Trophoblast cell (in vitro differentiated cells and primary cell): ENCODE results near the gene MRAS.

Experiments
- DNase-seq, 2 donors: peaks; one replicate each; pipeline ENCODE4 v3.0.0-alpha.2; 2016
- H2AFZ ChIP-seq: 2 replicates; pipeline ENCODE4 v1.6.1; 2013; ENCODE audit warnings: low read length, moderate library complexity, mild to moderate bottlenecking; ENCODE audit not compliant: insufficient read depth, poor library complexity
- H2AK5ac ChIP-seq: 2 replicates; pipeline ENCODE4 v1.6.1; 2013; ENCODE audit warnings: mild to moderate bottlenecking, low read length
- H2BK120ac ChIP-seq: 2 replicates; pipeline ENCODE4 v1.6.1; 2013; ENCODE audit warnings: low read length, mild to moderate bottlenecking, moderate library complexity; ENCODE audit not compliant: insufficient read depth, poor library complexity
- H2BK12ac ChIP-seq: 2 replicates; pipeline ENCODE4 v1.6.1; 2013; ENCODE audit warnings: mild to moderate bottlenecking, low read length, moderate library complexity
- H2BK5ac ChIP-seq: 2 replicates; pipeline ENCODE4 v1.6.1; 2013; ENCODE audit warnings: low read length, low read depth, moderate library complexity, mild to moderate bottlenecking; ENCODE audit not compliant: poor library complexity
- H3K14ac ChIP-seq: 2 replicates; pipeline ENCODE4 v1.6.1; 2013; ENCODE audit warnings: mild to moderate bottlenecking, low read length
- H3K18ac ChIP-seq: 2 replicates; pipeline ENCODE4 v1.6.1; 2013; ENCODE audit warnings: mild to moderate bottlenecking, low read length
- H3K23ac ChIP-seq: 2 replicates; pipeline ENCODE4 v1.6.1; 2013; ENCODE audit warnings: low read length
- H3K27ac ChIP-seq: 2 replicates; pipeline ENCODE4 v1.5.1; 2013; ENCODE audit warnings: low read depth, mild to moderate bottlenecking, inconsistent platforms, low read length, moderate library complexity
- H3K27me3 ChIP-seq: 2 replicates; pipeline ENCODE4 v1.6.1; 2013; ENCODE audit warnings: inconsistent platforms, mild to moderate bottlenecking, low read length, moderate library complexity; ENCODE audit not compliant: insufficient read depth
- H3K36me3 ChIP-seq, 2 experiments: 1 replicate in 1 of 2; 2 replicates in 1 of 2; pipeline ENCODE4 v1.6.1; 2013; ENCODE audit warnings: low read length in 2 of 2, mild to moderate bottlenecking in 2 of 2, moderate library complexity in 1 of 2; ENCODE audit not compliant: insufficient read depth in 2 of 2, control insufficient read depth in 1 of 2
- H3K4ac ChIP-seq: 2 replicates; pipeline ENCODE4 v1.6.1; 2013; ENCODE audit warnings: low read depth, mild to moderate bottlenecking, low read length, moderate library complexity
- H3K4me1 ChIP-seq, 2 experiments: 1 replicate in 1 of 2; 2 replicates in 1 of 2; pipeline ENCODE4 v1.6.1; 2013; ENCODE audit warnings: low read length in 2 of 2, mild to moderate bottlenecking in 2 of 2, moderate library complexity in 1 of 2; ENCODE audit not compliant: insufficient read depth in 2 of 2, control insufficient read depth in 1 of 2
- H3K4me2 ChIP-seq: 2 replicates; pipeline ENCODE4 v1.6.1; 2013; ENCODE audit warnings: inconsistent platforms, mild to moderate bottlenecking, low read length, moderate library complexity
- H3K4me3 ChIP-seq: 2 replicates; pipeline ENCODE4 v1.5.1; 2013; ENCODE audit warnings: mild to moderate bottlenecking, low read depth, low read length, inconsistent platforms
- H3K79me1 ChIP-seq: one replicate; pipeline ENCODE4 v1.6.1; 2013; ENCODE audit warnings: low read length
- H3K79me2 ChIP-seq: 2 replicates; pipeline ENCODE4 v1.6.1; 2013; ENCODE audit warnings: low read length, mild to moderate bottlenecking; ENCODE audit not compliant: control insufficient read depth, insufficient read depth, poor library complexity
- H3K9ac ChIP-seq: 2 replicates; pipeline ENCODE4 v1.6.1; 2013; ENCODE audit warnings: mild to moderate bottlenecking, low read length
- H3K9me3 ChIP-seq: 2 replicates; pipeline ENCODE4 v1.6.1; 2013; ENCODE audit warnings: low read depth, mild to moderate bottlenecking, control low read depth, inconsistent platforms, low read length; ENCODE audit not compliant: insufficient read depth
- H4K12ac ChIP-seq: 2 replicates; pipeline ENCODE4 v1.6.1; 2013; ENCODE audit warnings: low read depth, mild to moderate bottlenecking, low read length, moderate library complexity
- H4K8ac ChIP-seq: 2 replicates; pipeline ENCODE4 v1.6.1; 2013; ENCODE audit warnings: low read depth, mild to moderate bottlenecking, low read length, moderate library complexity
- H4K91ac ChIP-seq: one replicate; pipeline ENCODE4 v1.6.1; 2013; ENCODE audit warnings: low read depth, mild to moderate bottlenecking, low read length, moderate library complexity
- WGBS: extraction: QIAGEN DNeasy Blood & Tissue Kit; methylation state at CpG from one replicate; pipeline ENCODE4 v1.1.7; 2013; ENCODE audit warnings: missing lambda C conversion rate; ENCODE audit not compliant: insufficient read length, insufficient coverage; ENCODE audit errors: extremely low coverage; 5-methylcytosine and 5-hydroxymethylcytosine counted together

Gene MRAS

DNA sequence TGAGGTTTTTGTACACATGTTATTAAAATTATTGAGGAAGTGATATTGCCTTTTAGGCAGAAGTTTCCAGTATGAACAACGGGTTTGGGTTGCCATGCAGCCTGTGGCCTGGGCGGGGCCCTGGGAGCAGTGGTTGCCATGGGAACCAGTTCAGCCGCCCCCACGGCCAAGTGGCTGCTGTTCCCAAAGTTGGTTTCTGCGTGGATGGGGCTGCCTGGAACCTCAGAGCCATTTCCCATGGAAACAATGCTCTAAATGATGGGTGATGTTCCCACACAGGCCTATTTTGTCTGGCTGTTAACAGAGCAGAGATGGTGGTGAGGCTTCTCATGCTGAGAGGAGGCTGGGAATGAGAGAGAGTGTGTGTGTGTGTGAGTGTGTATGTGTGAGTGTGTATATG, 19.5 kb downstream of the MRAS start:
- no peaks in the 10 kb centered on the region for H3K27me3 ChIP-seq
- H3K4me2 ChIP-seq: no peak overlapping the region
- WGBS: no CpG with 5 or more reads among the region's 5 CpGs
- H2BK12ac ChIP-seq: no peak overlapping the region
- H2BK5ac ChIP-seq: no peak overlapping the region
- peaks cover 0 to 2% of the 10 kb centered on the region in 2 experiments for H3K4me1 ChIP-seq
- no peak overlapping the region for H3K9ac ChIP-seq
- H3K4ac ChIP-seq: no peak overlapping the region
- H3K18ac ChIP-seq: no peak overlapping the region
- H3K23ac ChIP-seq: no peak overlapping the region
- no peak overlapping the region for H2AK5ac ChIP-seq
- no peak overlapping the region for H3K27ac ChIP-seq
- no peak overlapping the region for H3K14ac ChIP-seq
- no peak overlapping the region for H2BK120ac ChIP-seq
- no peak overlapping the region for H4K8ac ChIP-seq
- H3K4me3 ChIP-seq: no peak overlapping the region
- H3K79me2 ChIP-seq: no peaks in the 10 kb centered on the region
- H3K9me3 ChIP-seq: no peaks in the 10 kb centered on the region
- peak in 1 of 2 donors; percentile 21 for DNase-seq
- no peaks in the 10 kb centered on the region for H3K79me1 ChIP-seq
- no peaks in the 10 kb centered on the region for H3K36me3 ChIP-seq
- H4K91ac ChIP-seq: no peak overlapping the region
- no peak overlapping the region for H4K12ac ChIP-seq
- no peak overlapping the region for H2AFZ ChIP-seq

DNA sequence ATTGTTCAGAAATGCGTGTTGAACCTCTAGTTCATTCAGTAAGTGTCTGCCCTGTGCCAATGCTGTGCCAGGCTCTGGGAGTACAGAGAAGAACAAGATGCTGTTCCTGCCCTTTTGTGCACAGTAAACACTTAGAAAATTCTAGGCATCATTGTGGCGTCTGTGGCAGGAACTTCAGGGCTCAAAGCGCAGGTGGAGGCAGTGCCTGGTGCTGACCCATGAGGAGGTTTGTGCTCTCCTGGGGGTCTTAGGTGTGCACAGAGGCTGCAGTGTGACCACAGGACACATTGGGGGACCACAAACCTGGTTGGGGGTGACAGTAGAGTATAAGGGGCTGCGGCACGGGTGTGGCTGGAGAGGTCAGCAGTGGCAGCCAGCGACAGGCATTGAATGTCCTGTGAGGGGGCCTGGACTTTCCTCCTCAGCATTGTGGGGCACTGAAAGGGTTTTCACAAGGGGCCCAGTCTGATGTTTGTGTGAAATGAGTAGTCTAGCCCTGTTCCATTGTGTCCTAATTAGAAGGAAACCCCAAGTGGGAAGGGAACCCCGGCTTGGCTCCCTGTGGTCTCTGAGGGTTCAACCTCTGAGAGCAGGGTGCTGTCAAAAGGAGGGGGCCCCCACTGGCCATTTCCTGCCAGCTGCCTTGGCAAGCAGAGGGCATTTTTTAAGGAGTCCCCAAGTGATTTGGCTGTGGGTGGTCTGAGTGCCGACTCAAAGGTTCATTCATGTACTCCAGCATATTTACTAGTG, 20.9 kb downstream of the MRAS start:
- no CpG with 5 or more reads among the region's 8 CpGs for WGBS
- H4K12ac ChIP-seq: no peak overlapping the region
- no peaks in the 10 kb centered on the region for H3K27me3 ChIP-seq
- H3K9ac ChIP-seq: no peak overlapping the region
- no peaks in the 10 kb centered on the region for H3K9me3 ChIP-seq
- H4K8ac ChIP-seq: no peak overlapping the region
- no peak for DNase-seq
- H2AFZ ChIP-seq: no peak overlapping the region
- no peak overlapping the region for H4K91ac ChIP-seq
- H2BK120ac ChIP-seq: no peak overlapping the region
- no peak overlapping the region for H2BK12ac ChIP-seq
- H3K14ac ChIP-seq: no peak overlapping the region
- no peak overlapping the region for H3K4ac ChIP-seq
- no peaks in the 10 kb centered on the region for H3K79me2 ChIP-seq
- H3K27ac ChIP-seq: no peak overlapping the region
- no peak overlapping the region for H2BK5ac ChIP-seq
- no peak overlapping the region for H3K18ac ChIP-seq
- H3K4me3 ChIP-seq: no peak overlapping the region
- no peaks in the 10 kb centered on the region for H3K79me1 ChIP-seq
- no peaks in the 10 kb centered on the region for H3K36me3 ChIP-seq
- H3K4me2 ChIP-seq: no peak overlapping the region
- H3K4me1 ChIP-seq: peaks cover 0 to 2% of the 10 kb centered on the region in 2 experiments
- H3K23ac ChIP-seq: no peak overlapping the region
- H2AK5ac ChIP-seq: no peak overlapping the region

DNA sequence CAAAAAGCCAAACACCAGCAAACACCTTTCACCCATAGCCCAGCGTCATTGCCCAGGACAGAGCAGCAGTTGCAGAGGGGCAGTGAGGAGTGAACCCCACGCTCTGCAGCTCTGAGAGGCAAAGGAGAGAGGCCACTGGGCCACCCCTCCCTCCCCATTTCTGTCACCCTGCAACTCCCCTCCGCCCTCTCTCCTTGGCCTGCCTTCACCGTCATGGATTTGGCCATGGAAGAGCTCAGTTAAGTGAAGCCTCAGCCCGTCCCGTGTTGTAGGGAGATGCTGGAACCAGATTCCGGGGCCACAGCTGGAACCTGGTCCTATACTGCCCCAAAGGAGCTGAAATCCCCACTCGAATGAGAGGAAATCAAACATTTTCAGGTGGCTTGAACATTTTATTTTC, 21.9 kb downstream of the MRAS start:
- Histone ChIP-seq H3K23ac (no peak overlapping the region), H3K14ac (no peak overlapping the region), H2BK5ac (no peak overlapping the region), H2AFZ (no peak overlapping the region), H2BK120ac (no peak overlapping the region), H2BK12ac (no peak overlapping the region), H3K79me2 (no peaks in the 10 kb centered on the region), H3K27ac (no peak overlapping the region), H3K9ac (no peak overlapping the region), H4K12ac (no peak overlapping the region), H3K4me1 (peaks cover 0 to 2% of the 10 kb centered on the region in 2 experiments), H3K79me1 (no peaks in the 10 kb centered on the region), H3K4ac (no peak overlapping the region), H2AK5ac (no peak overlapping the region), H3K27me3 (no peaks in the 10 kb centered on the region), H3K36me3 (no peaks in the 10 kb centered on the region), H4K8ac (no peak overlapping the region), H3K18ac (no peak overlapping the region), H3K4me3 (no peak overlapping the region), H4K91ac (no peak overlapping the region), H3K9me3 (no peaks in the 10 kb centered on the region), H3K4me2 (no peak overlapping the region)
- no CpG with 5 or more reads among the region's 8 CpGs for WGBS
- no peak for DNase-seq

DNA sequence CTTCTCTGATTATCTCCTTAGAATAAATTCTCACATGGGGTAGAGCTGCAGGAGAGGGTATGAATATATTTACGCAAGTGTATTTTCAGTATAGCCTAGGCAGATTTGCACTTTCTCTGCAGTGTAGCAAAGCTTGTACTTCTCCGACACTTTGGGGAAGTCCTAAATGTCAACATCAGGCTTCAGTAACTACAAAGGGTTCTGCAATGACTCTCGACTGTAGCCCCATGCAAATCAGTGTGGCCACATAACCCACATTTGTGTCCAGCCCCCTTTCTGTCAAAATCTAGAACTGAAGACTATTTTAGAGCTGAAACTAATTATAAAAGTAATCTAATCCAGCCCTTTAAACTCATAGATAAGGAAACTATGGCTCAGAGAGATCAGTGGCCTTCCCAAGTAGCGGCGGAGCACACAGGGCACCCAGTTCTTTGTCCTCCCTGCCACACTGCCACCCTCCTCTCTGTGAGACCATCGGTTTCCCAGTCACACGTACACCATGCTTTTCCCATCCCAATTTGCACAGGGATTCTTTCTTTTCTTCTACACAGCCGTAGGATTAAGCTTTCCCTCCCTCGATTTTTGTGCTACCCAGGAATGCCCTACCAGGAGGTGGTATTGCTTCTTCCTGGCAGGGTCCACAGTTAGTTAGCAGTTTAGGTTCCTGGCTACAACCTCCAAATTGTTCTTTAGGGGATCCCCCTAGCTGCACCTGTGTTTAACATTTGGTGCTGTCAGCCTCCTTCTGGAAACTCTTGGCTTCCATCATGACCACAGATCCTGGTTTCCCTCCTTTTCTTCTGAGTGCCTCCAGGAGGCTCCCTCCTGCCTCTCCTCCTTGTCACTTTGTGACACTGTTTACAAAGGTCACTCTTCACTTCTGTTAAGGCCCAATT, 22.9 kb downstream of the MRAS start:
- no peak overlapping the region for H3K23ac ChIP-seq
- H3K36me3 ChIP-seq: no peaks in the 10 kb centered on the region
- H3K79me1 ChIP-seq: no peaks in the 10 kb centered on the region
- H4K91ac ChIP-seq: no peak overlapping the region
- H2AFZ ChIP-seq: no peak overlapping the region
- H3K4me2 ChIP-seq: no peak overlapping the region
- H3K27me3 ChIP-seq: no peaks in the 10 kb centered on the region
- no peak overlapping the region for H3K18ac ChIP-seq
- no peak overlapping the region for H2BK120ac ChIP-seq
- no peak overlapping the region for H3K9ac ChIP-seq
- H3K27ac ChIP-seq: no peak overlapping the region
- no peak overlapping the region for H2BK5ac ChIP-seq
- H2AK5ac ChIP-seq: no peak overlapping the region
- no peak overlapping the region for H3K4ac ChIP-seq
- no CpG with 5 or more reads among the region's 9 CpGs for WGBS
- H3K4me1 ChIP-seq: peaks cover 0 to 2% of the 10 kb centered on the region in 2 experiments
- H3K9me3 ChIP-seq: no peaks in the 10 kb centered on the region
- H3K4me3 ChIP-seq: no peak overlapping the region
- H3K14ac ChIP-seq: no peak overlapping the region
- peak; percentile 11 to 36 for DNase-seq
- no peak overlapping the region for H2BK12ac ChIP-seq
- no peak overlapping the region for H4K12ac ChIP-seq
- H4K8ac ChIP-seq: no peak overlapping the region
- H3K79me2 ChIP-seq: no peaks in the 10 kb centered on the region
